DOHH2 (cell line): Measurements from ENCODE around the gene PEX10.

Source experiments
- CTCF ChIP-seq: fragments of 200-600 bp; sonication (generic); IDR thresholded peaks from one replicate; pipeline ENCODE4 v1.5.1; 2014; ENCODE audit warnings: antibody characterized with exemption, mild to moderate bottlenecking, low read depth, low read length; ENCODE audit not compliant: poor library complexity, severe bottlenecking
- EZH2phosphoT487 ChIP-seq: fragments of 200-600 bp; sonication (generic); IDR thresholded peaks from 2 replicates; pipeline ENCODE4 v1.6.1; 2017; ENCODE audit warnings: borderline replicate concordance, mild to moderate bottlenecking, antibody characterized with exemption, low read length, moderate library complexity, mixed read lengths

- no peak for TF ChIP-seq CTCF
- TF ChIP-seq EZH2phosphoT487, result no peak
These were observed 2.6 kb downstream of the PEX10 start for GRCh38 chr1:2409745-2410144.
